HG03575 (cell line): ENCODE measurements around the gene EVA1B.
A peak's percentile ranks its signal among the peaks of the same experiment; 100 is the strongest.

ENCODE experiments used
- ATAC-seq: cut with Tn5 transposase; IDR thresholded peaks from one replicate; pipeline ENCODE4 v1.9.1; 2021; ENCODE audit not compliant: unreplicated experiment, insufficient number of reproducible peaks, low FRiP score; ENCODE audit errors: extremely low read depth

Gene EVA1B

GRCh38 chr1:36322786-36323635 lies 434 bp downstream of the EVA1B start:
- no peak for ATAC-seq

DNA sequence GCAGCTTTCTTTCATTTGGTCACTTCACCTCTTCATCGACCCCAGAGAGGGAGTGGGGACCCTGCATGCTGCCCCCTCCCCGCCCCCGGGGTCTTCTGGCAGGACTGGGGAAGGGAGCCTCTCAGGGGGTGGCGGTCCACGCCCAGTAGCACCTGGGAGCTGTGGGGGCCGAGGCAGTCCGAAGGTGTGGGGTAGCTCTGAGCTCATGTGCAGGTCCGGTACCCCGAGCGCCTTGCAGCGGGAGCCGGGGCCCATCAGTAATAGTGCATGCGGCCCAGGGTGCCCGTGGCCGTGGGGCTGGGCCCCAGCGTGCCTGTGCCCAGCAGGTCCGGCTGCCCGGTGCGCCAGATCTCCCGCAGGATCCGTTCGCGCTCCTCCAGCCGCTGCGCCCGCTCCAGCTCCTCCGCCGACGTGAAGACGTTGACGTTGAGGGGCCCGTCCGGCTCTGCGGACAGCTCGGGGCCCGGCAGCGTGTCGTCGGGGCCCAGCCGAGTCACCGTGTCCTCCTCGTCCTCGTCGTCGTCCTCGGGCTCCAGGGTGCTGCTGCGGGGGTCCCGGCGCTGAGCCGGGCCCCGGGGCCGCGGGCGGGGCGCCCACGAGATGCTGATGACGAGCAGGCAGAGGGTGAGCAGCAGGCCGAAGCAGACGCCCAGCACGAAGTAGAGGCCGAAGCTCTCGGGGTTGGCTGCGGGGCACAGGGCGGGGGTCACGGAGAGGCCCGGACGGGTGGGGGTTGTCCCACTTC lies 1.2 kb downstream of the EVA1B start:
- ATAC-seq, result no peak

DNA sequence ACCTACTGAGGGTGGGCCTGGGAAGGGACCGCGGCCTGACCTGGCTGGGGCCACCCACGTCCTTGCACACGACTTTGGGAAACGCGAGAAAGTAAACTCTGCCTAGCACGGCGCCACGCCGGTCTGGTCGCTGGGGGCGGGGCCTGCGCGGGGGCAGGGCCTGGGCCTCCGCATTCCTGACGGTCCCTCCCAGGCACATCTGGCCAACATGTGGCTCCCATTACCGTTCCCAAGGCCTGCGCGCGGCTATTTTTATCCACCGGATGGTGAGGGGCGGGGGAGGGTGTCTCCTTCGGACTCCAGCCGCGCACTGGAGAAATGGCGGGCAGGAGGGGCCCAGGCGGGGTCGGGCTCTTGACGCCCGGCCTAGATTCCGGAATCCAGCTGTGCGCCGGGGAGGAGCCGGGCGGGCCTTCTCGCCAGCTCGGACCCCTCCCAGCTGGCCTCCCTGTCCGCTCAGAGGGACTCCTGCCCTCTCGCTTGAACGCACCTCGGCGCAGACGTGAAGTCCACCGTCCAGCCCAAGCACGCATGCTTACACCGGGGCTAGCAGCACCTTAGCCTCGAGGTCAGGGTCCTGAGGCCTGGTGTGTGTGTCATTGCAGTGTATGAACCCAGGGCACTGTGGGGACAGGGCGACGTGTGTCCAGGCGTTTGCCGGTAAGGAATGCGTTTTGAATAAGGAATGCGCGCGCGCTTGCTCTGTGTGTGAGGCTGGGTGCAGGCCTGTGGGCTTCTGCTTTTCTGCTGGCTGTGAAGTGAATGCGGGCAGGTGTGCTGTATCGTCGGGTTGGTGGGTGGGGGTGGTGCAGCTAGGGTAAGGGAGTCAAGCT lies 2.1 kb downstream of the EVA1B start:
- ATAC-seq, result no peak

GRCh38 chr1:36320767-36321118 lies 2.7 kb downstream of the EVA1B start:
- ATAC-seq, result no peak

- no peak for ATAC-seq
Observed at GRCh38 chr1:36320291-36320761, 3.1 kb downstream of the EVA1B start.

- no peak for ATAC-seq
Observed at GRCh38 chr1:36309397-36309796, 14.0 kb downstream of the EVA1B start.

DNA sequence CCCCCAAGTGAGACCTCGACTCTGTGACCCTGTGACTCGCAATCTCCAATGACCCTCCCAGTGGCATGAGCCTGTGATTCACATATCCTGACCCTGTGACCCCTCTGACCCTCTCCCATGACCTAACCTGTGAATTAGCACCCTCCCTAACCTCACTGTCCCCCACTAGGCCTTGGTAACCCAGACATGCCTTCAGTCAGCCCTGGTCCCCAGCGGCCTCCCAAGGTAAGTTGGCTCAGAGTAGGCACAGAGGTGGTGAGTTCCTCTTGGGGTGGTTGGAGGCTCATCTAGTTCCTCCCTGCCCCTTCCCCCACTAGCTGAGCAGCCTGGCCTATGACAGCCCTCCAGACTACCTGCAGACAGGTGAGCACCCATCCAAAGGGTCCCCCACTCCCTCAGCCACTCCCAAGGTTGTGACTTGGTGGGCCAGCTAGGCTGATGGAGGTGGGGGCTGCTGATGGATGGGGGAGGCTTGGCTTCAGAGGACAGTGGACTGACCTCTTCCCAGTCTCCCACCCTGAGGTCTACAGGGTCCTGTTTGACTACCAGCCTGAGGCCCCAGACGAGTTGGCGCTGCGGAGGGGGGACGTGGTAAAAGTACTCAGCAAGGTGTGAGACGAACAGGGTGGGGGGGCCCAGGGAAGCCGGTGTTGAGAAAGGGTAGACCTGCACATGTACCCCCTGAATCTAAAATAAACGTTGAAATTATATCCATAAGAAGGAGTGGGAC lies 15.7 kb downstream of the EVA1B start:
- no peak for ATAC-seq

DNA sequence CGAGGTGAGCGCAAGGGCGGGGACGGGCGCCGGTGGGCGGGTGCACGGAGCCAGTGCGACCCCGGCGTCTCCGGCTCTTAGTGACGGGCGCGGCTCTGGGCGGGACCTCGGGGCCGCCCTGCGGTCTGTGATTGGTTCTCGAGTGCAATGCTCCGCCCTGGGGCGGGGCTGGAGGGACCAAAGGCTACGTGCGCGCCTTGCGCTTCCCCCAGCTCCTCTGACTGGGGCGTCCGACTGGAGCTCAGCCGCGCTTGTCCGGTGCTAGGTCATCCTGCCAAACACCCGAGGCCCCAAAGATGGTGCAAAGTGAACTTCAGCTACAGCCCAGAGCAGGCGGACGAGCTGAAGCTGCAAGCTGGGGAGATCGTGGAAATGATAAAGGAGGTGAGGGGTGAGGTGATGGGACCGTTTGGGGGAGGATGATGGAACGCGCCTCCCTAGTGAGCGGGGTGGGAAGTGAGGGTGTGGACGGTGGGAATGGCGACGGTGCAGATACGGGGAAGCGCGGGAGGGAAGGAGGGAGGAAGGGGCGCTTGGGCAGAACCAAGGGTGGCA lies 16.5 kb downstream of the EVA1B start:
- ATAC-seq, result peak; percentile 80

DNA sequence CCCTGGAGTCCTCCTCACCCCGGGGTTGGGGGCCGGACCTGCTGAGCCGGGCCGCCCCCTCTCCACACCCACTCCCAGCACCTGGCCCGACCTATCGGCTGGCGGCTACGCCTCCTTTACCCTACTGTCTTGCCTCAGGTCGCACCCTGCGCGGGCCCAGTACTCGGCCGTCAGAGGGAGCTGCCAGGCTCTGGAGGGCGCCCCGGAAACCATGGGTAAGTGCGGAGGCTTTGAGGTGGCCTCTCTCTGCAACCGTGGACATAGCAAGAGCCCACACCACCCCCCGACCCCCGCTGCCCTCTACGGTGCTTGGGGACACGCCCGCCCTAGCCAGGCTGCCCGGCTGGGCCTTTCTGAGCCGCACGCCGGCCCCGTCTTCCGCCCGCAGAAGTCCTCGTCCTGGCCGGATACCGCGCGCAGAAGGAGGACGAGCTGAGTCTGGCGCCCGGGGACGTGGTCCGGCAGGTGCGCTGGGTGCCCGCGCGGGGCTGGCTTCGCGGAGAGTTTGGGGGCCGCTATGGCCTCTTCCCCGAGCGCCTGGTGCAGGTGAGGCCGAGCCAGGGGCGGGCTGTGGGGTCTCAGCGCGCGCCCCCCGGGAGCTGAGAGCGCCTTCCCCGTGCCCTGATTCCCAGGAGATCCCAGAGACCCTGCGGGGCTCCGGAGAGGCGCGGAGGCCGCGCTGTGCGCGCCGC lies 17.1 kb downstream of the EVA1B start, which contains the start of gene SH3D21:
TSS of gene SH3D21 (plus strand) at position 159 of the 692 bp plus-strand sequence. CDS start at position 212, 53 bp downstream.
- no peak for ATAC-seq

DNA sequence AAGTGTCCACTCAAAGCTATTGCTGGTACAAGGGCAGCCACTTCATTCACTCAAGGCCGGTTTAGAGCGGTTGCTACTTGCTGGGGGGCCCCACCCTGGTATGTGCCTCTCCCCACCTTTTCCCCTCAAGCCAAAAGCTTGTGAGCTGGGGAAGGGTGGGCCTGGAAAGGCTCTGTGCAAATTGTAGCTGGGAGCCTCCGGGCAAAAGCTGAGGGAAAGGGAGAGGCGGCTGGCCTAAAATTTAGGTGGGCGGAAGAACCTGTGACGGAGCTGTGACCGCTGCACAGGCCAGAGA lies 17.6 kb downstream of the EVA1B start:
- ATAC-seq, result no peak

GRCh38 chr1:36304970-36305914 lies 18.2 kb downstream of the EVA1B start:
- no peak for ATAC-seq

DNA sequence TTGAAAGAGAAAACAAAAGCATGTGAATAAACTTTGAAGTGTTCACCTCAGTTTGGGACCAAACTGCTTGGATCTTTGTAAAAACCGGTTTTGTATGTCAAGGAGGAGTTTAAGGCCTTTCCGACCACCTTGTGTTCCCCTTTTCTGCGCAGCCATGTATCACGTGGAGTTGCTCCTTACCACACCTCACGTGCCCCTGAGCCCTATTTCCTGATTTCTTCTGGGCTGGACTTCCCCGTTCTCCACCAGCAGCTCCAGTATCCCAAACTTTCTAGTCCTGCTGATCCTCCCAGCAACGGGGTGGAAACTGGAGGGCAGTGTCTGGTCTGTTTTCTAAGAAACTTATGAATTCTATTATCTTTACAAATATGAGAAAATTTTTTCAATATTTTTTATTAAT lies 18.9 kb downstream of the EVA1B start:
- no peak for ATAC-seq

GRCh38 chr1:36303650-36304360 lies 19.6 kb downstream of the EVA1B start:
- ATAC-seq, result no peak

DNA sequence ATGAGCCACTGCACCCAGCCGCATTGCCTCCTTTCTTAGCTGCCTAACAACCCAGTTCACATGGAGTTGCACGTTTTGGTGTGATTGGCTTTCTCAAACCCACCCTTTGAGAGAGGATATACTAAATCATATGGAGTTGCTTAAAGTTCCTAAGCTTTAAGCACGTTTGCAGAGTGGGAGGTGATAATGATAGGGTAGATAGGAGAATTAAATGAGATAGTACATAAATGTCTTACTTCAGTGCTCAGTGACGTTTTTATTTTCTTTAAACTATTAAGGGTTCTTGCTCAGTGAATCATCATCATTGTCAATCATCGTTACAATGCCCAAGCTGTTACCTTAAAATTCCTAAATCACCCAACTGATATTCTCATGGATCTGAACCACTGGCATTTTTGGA lies 20.2 kb downstream of the EVA1B start:
- ATAC-seq, result no peak

GRCh38 chr1:36301220-36301619 lies 22.2 kb downstream of the EVA1B start:
- ATAC-seq, result no peak

DNA sequence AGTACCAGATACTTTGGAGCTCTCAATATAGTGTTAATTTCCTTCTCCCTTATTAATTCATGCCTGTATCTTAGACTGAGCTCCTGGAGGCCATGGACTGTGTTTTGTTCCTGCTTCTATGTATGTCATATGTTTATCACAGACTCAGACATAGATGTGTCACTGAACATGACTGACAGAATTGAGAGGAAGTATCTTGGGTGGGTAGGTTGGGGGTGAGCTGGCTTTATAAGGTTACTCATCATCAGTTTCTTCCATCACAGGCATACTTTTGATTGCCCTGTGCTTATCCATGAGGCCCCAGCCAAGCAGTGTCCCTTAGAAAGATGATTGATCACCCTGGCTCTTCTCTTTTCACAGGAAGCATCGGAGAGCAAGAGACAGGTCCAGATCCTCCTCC lies 22.9 kb downstream of the EVA1B start:
- ATAC-seq, result no peak

- no peak for ATAC-seq
Observed at GRCh38 chr1:36298640-36299039, 24.8 kb downstream of the EVA1B start.
